ENCODE data around the gene NUP153. TPM values are rescaled to one million over a fixed set of nuclear protein-coding genes. Genes with fewer than 3 reads are reported as not detected.

The NUP153 gene
- total RNA-seq, 2 experiments from 2014 or later, result 72.5 to 88.0 TPM

DNA sequence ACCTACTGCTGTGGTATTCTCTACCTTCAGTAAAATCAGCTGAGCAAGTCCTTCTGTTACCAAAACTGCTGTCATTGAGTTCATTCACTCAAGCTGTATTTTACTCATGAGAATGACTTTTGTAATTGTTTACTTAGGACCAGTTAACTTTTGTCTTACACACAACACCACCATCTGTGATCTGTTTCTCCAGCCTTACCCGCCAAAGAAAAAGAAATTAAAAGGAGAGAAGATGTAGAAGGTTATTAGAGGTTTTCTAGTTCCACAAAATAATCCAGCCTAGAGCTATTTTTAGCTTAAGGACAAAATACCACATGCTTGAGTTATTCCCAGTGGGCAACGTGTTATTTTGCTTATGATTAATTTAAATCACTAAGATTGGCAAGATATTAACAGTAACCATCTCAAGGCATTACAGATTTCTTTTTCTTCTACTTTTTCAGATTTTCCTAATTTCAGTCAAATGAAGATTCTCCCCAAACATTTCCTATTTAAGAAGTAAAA, 68.5 kb downstream of the NUP153 start:
- no peak for DNase-seq (ENCODE audit: low spot score)
- POLR2A ChIA-PET, result interaction anchor here (0.6 kb wide), 2 partner anchors 10 to 12 kb away, joined by 3 read pairs; no protein-coding TSS in a partner anchor
- Histone ChIP-seq H3K9me3 (ENCODE audit: low read length) (no peaks in the 10 kb centered on the region), H3K36me3 (ENCODE audit: insufficient read depth, low read length) (peaks cover 99% of the 10 kb centered on the region), H3K4me2 (ENCODE audit: low read length) (no peak overlapping the region), H4K20me1 (ENCODE audit: insufficient read depth, low read length) (peaks cover 14% of the 10 kb centered on the region; the same call in 1 of the 2 replicates), H2AFZ (ENCODE audit: low read length) (no peak overlapping the region), H3K9me2 (ENCODE audit: insufficient read depth, low read length) (no peaks in the 10 kb centered on the region), H3K4me3 (ENCODE audit: low read depth, low read length, poor library complexity, severe bottlenecking) (no peak overlapping the region), H3K79me2 (ENCODE audit: insufficient read depth, low read depth, low read length) (peaks cover 60% of the 10 kb centered on the region), H3K4me1 (ENCODE audit: insufficient read depth, low read length, poor library complexity, severe bottlenecking) (no peaks in the 10 kb centered on the region), H3K27ac (ENCODE audit: low read depth, low read length, poor library complexity, severe bottlenecking) (no peak overlapping the region)
- CTCF ChIA-PET (ENCODE audit: unreplicated experiment), result no interaction called here
- intact Hi-C loops (cut with micrococcal nuclease; ENCODE audit: unreplicated experiment), result no loop called here
- no TSS peak for BruUV-seq (replicated peaks)
- TF ChIP-seq EZH2phosphoT487 (IDR thresholded peaks at IDR 0.05; ENCODE audit: borderline replicate concordance, low read depth, low read length), result no peak
- TF ChIP-seq, protein P1, sequence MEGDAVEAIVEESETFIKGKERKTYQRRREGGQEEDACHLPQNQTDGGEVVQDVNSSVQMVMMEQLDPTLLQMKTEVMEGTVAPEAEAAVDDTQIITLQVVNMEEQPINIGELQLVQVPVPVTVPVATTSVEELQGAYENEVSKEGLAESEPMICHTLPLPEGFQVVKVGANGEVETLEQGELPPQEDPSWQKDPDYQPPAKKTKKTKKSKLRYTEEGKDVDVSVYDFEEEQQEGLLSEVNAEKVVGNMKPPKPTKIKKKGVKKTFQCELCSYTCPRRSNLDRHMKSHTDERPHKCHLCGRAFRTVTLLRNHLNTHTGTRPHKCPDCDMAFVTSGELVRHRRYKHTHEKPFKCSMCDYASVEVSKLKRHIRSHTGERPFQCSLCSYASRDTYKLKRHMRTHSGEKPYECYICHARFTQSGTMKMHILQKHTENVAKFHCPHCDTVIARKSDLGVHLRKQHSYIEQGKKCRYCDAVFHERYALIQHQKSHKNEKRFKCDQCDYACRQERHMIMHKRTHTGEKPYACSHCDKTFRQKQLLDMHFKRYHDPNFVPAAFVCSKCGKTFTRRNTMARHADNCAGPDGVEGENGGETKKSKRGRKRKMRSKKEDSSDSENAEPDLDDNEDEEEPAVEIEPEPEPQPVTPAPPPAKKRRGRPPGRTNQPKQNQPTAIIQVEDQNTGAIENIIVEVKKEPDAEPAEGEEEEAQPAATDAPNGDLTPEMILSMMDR (conservative IDR thresholded peaks at IDR 0.05; ENCODE audit: low read length), result no peak

DNA sequence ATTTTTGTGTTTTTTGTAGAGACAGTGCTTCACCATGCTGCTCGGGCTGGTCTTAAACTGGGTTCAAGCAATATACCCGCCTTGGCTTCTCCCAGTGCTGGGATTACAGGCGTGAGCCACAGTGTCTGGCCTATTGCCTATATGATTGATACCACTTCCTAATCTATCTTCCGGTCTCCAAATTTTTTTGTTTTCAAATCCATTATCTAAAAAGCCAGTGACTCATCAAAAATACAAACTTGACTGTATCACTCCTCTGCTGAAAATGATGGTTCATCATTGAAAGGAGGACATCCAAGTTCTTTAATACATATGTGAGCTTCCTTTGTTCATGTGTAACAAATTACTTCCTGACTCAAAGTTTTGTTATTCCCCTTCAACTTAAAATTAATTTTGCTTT, 71.2 kb downstream of the NUP153 start:
- no peak overlapping the region for H3K4me2 ChIP-seq (ENCODE audit: low read length)
- H3K4me1 ChIP-seq (ENCODE audit: insufficient read depth, low read length, poor library complexity, severe bottlenecking), result no peaks in the 10 kb centered on the region
- DNase-seq (ENCODE audit: low spot score), result no peak
- peaks cover 15% of the 10 kb centered on the region; the same call in 1 of the 2 replicates for H4K20me1 ChIP-seq (ENCODE audit: insufficient read depth, low read length)
- no TSS peak for BruUV-seq (replicated peaks)
- H3K4me3 ChIP-seq (ENCODE audit: low read depth, low read length, poor library complexity, severe bottlenecking), result no peak overlapping the region
- H3K79me2 ChIP-seq (ENCODE audit: insufficient read depth, low read depth, low read length), result peaks cover 75% of the 10 kb centered on the region
- ChIA-PET POLR2A (no interaction called here), CTCF (ENCODE audit: unreplicated experiment) (no interaction called here)
- H3K9me2 ChIP-seq (ENCODE audit: insufficient read depth, low read length), result no peaks in the 10 kb centered on the region
- no peaks in the 10 kb centered on the region for H3K9me3 ChIP-seq (ENCODE audit: low read length)
- no peak overlapping the region for H3K27ac ChIP-seq (ENCODE audit: low read depth, low read length, poor library complexity, severe bottlenecking)
- intact Hi-C loops (cut with micrococcal nuclease; ENCODE audit: unreplicated experiment), result no loop called here
- H2AFZ ChIP-seq (ENCODE audit: low read length), result no peak overlapping the region
- TF ChIP-seq EZH2phosphoT487 (IDR thresholded peaks at IDR 0.05; ENCODE audit: borderline replicate concordance, low read depth, low read length), result no peak
- TF ChIP-seq, protein P1 (conservative IDR thresholded peaks at IDR 0.05; ENCODE audit: low read length), result no peak
- peaks cover 99% of the 10 kb centered on the region for H3K36me3 ChIP-seq (ENCODE audit: insufficient read depth, low read length)

DNA sequence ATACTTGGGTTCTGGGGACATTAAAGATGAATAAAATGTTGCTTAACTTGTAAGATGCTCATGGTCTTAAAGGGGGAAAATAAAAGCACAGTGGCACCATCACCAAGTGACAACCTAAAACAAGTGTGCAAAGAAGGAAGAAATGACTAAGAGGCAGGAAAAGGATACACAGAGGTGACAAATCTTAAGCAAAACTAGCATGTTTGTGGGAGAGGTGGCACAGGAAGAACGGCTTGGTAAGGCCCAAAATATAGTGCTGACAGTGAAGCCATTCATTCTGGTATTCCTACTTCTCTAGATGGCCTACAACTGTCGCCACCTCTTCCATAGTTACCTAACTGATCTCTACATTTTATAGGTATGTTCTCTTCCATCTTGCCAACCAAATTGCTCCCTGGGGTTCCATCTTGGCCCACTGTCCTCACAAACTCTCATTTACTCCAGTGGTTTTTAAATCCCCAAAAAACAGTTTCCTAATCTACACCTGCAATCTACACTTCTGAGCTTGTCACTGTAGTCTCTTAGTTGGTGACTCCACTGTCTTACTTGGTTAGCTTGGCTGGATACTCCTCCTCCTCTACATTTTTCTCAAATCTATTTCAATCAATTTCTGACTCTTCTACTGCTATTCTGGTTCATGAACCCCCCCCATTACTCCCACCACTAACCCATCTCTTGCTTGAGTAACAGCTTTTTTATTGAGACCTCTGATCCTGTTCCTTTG, 73.1 kb downstream of the NUP153 start:
- intact Hi-C loops (cut with micrococcal nuclease; ENCODE audit: unreplicated experiment), result no loop called here
- no peak overlapping the region for H2AFZ ChIP-seq (ENCODE audit: low read length)
- BruUV-seq (replicated peaks), result no TSS peak
- TF ChIP-seq EZH2phosphoT487 (IDR thresholded peaks at IDR 0.05; ENCODE audit: borderline replicate concordance, low read depth, low read length), result no peak
- TF ChIP-seq, protein P1 (conservative IDR thresholded peaks at IDR 0.05; ENCODE audit: low read length), result no peak
- no peak overlapping the region for H3K4me2 ChIP-seq (ENCODE audit: low read length)
- H3K79me2 ChIP-seq (ENCODE audit: insufficient read depth, low read depth, low read length), result peaks cover 79% of the 10 kb centered on the region
- H3K9me3 ChIP-seq (ENCODE audit: low read length), result no peaks in the 10 kb centered on the region
- H3K4me1 ChIP-seq (ENCODE audit: insufficient read depth, low read length, poor library complexity, severe bottlenecking), result peaks cover 17% of the 10 kb centered on the region
- POLR2A ChIA-PET, result interaction anchor here (0.5 to 1.8 kb wide), 8 partner anchors 13 to 70 kb away, joined by 3 to 10 read pairs (median 5); no protein-coding TSS in a partner anchor
- H4K20me1 ChIP-seq (ENCODE audit: insufficient read depth, low read length), result peaks cover 22% of the 10 kb centered on the region
- no peak overlapping the region for H3K4me3 ChIP-seq (ENCODE audit: low read depth, low read length, poor library complexity, severe bottlenecking)
- H3K9me2 ChIP-seq (ENCODE audit: insufficient read depth, low read length), result no peaks in the 10 kb centered on the region
- H3K27ac ChIP-seq (ENCODE audit: low read depth, low read length, poor library complexity, severe bottlenecking), result no peak overlapping the region
- H3K36me3 ChIP-seq (ENCODE audit: insufficient read depth, low read length), result peaks cover 98% of the 10 kb centered on the region
- DNase-seq (ENCODE audit: low spot score), result no peak
- CTCF ChIA-PET (ENCODE audit: unreplicated experiment), result no interaction called here

All from OCI-LY7 (cell line).